Esophagus squamous epithelium (tissue), 5 donors: Measurements from ENCODE around the gene DAPK1. TPM values are rescaled to one million over a fixed set of nuclear protein-coding genes. Genes with fewer than 3 reads are reported as not detected.

ENCODE experiments used
- DNase-seq: peaks from one replicate; lab custom pipeline; 2025; lab: John Stamatoyannopoulos, UW
- H3K27ac ChIP-seq, 4 donors: fragments of 200-600 bp; sonication (generic); one replicate each; pipeline ENCODE4 v1.5.1; 2016 to 2019; ENCODE audit warnings: mild to moderate bottlenecking in 1 of 4
- H3K27me3 ChIP-seq, 4 donors: fragments of 200-600 bp; sonication (generic); 1 replicate in 3 of 4; 2 replicates in 1 of 4; pipeline versions ENCODE4 v1.5.1 to v1.6.0; 2017 to 2021; ENCODE audit warnings: antibody characterized with exemption in 1 of 4
- H3K36me3 ChIP-seq, 3 donors: fragments of 200-600 bp; sonication (generic); one replicate each; pipeline ENCODE4 v1.5.1; 2016 to 2019
- H3K4me1 ChIP-seq, 3 donors: fragments of 200-600 bp; sonication (generic); one replicate each; pipeline ENCODE4 v1.5.1; 2017 to 2019
- H3K4me3 ChIP-seq, 4 donors: fragments of 200-600 bp; sonication (generic); 1 replicate in 3 of 4; 2 replicates in 1 of 4; pipeline ENCODE4 v1.5.1; 2016 to 2019; ENCODE audit warnings: mild to moderate bottlenecking in 2 of 4, moderate library complexity in 1 of 4
- H3K9me3 ChIP-seq, 3 donors: fragments of 200-600 bp; sonication (generic); one replicate each; pipeline ENCODE4 v1.5.1; 2016 to 2019
- CTCF ChIP-seq, 6 experiments: fragments of 450-650 bp in 4 of 6; fragments of 200-600 bp in 2 of 6; sonication (generic) in 2 of 6; IDR thresholded peaks; one replicate each; pipeline ENCODE4 v1.5.1; 2016 to 2019; ENCODE audit warnings: antibody characterized with exemption in 6 of 6, mild to moderate bottlenecking in 4 of 6, moderate library complexity in 4 of 6
- POLR2A ChIP-seq, 4 donors: fragments of 450-650 bp; IDR thresholded peaks; one replicate each; pipeline ENCODE4 v1.6.1; 2017; ENCODE audit warnings: antibody characterized with exemption in 4 of 4, mild to moderate bottlenecking in 4 of 4, moderate library complexity in 3 of 4
- WGBS, 2 donors: methylation state at CpG; one replicate each; pipeline ENCODE4 v1.1.5; 2018; 5-methylcytosine and 5-hydroxymethylcytosine counted together
- intact Hi-C: fragments of 100-400 bp; cut with DNase I; formaldehyde crosslinking; loops from one replicate; pipeline ENCODE4 v1.15.0; 2022
- total RNA-seq, 4 donors: library from RNA; depleted of rRNA; stranded (reverse); fragments of >200 nt; gene quantifications; one replicate each; pipeline ENCODE4 v1.1.0, GENCODE V29; 2016
- donor health status: DM: yes; HTN: yes; CAD: no.

DAPK1 gene
- total RNA-seq, 4 donors from 2014 or later, result 2.2 to 14.5 (median 5.5) TPM

- Histone ChIP-seq H3K4me3 (no peak overlapping the region), H3K27ac (no peak overlapping the region), H3K9me3 (no peaks in the 10 kb centered on the region), H3K27me3 (peaks cover 0 to 6% (median 0%) of the 10 kb centered on the region in 4 donors), H3K4me1 (no peaks in the 10 kb centered on the region), H3K36me3 (peaks cover 0 to 22% (median 0%) of the 10 kb centered on the region in 3 donors)
- 36 to 43% methylated on average over 2 of the region's 2 CpGs for WGBS, 2 donors
- intact Hi-C loops, result no loop called here
- no peak for DNase-seq
- TF ChIP-seq CTCF (IDR thresholded peaks at IDR 0.05), result no peak
- no peak for TF ChIP-seq POLR2A (IDR thresholded peaks at IDR 0.05)
Measured at GRCh38 chr9:87734106-87734505, 236.4 kb downstream of the DAPK1 start.

DNA sequence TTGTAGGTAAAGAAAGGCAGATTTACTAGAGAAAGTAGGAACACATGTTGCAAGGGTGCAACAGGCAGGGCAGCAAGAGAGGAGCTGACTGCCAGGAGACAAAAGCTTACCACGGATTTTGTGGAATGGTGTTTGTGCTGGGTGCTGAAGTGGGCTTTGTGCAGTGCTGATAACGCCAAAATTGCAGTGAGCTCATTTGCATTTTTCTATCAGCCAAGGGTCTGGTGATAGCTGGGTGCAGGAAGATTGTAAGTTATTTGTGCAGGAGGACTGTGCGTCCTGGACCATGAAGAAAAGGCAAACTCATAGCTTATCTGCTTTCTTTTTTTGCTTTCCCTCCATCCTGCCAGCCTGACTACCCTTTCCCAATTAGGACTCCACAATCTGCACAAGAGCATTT, 241.9 kb downstream of the DAPK1 start:
- no peaks in the 10 kb centered on the region for H3K4me1 ChIP-seq
- intact Hi-C loops, result no loop called here
- WGBS, 2 donors, result 71 to 79% methylated on average over 3 of the region's 3 CpGs
- TF ChIP-seq CTCF (IDR thresholded peaks at IDR 0.05), result no peak
- no peak for TF ChIP-seq POLR2A (IDR thresholded peaks at IDR 0.05)
- no peaks in the 10 kb centered on the region for H3K36me3 ChIP-seq
- peaks cover 0 to 13% (median 11%) of the 10 kb centered on the region in 3 donors for H3K9me3 ChIP-seq
- H3K4me3 ChIP-seq, result no peak overlapping the region
- DNase-seq, result no peak
- peaks cover 0 to 6% (median 0%) of the 10 kb centered on the region in 4 donors for H3K27me3 ChIP-seq
- no peak overlapping the region for H3K27ac ChIP-seq

- intact Hi-C loops, result no loop called here
- DNase-seq, result no peak
- H3K9me3 ChIP-seq, result peaks cover 0 to 13% (median 11%) of the 10 kb centered on the region in 3 donors
Measured at GRCh38 chr9:87740209-87740608, 242.5 kb downstream of the DAPK1 start.

GRCh38 chr9:87741326-87741725, 243.7 kb downstream of the DAPK1 start:
- H3K27me3 ChIP-seq, result no peaks in the 10 kb centered on the region
- TF ChIP-seq POLR2A (IDR thresholded peaks at IDR 0.05) (no peak), CTCF (IDR thresholded peaks at IDR 0.05) (no peak)
- intact Hi-C loops, result no loop called here
- no peaks in the 10 kb centered on the region for H3K36me3 ChIP-seq
- peaks cover 0 to 13% (median 11%) of the 10 kb centered on the region in 3 donors for H3K9me3 ChIP-seq
- no peak overlapping the region for H3K4me3 ChIP-seq
- 37 to 52% methylated on average over 4 of the region's 4 CpGs for WGBS, 2 donors
- DNase-seq, result no peak
- H3K4me1 ChIP-seq, result no peaks in the 10 kb centered on the region
- no peak overlapping the region for H3K27ac ChIP-seq

More at GRCh38 chr9:87740209-87740608, 242.5 kb downstream of the DAPK1 start:
- H3K4me1 ChIP-seq, result no peaks in the 10 kb centered on the region
- no peak overlapping the region for H3K27ac ChIP-seq
- WGBS, 2 donors, result 65 to 79% methylated on average over 3 of the region's 3 CpGs
- H3K4me3 ChIP-seq, result no peak overlapping the region
- TF ChIP-seq POLR2A (IDR thresholded peaks at IDR 0.05) (no peak), CTCF (IDR thresholded peaks at IDR 0.05) (no peak)
- H3K36me3 ChIP-seq, result no peaks in the 10 kb centered on the region
- H3K27me3 ChIP-seq, result peaks cover 0 to 2% (median 0%) of the 10 kb centered on the region in 4 donors

- WGBS, 2 donors, result 19 to 24% methylated on average over 5 of the region's 5 CpGs
- DNase-seq, result no peak
- Histone ChIP-seq H3K9me3 (peaks cover 0 to 13% (median 11%) of the 10 kb centered on the region in 3 donors), H3K27me3 (no peaks in the 10 kb centered on the region), H3K4me1 (no peaks in the 10 kb centered on the region), H3K4me3 (no peak overlapping the region), H3K27ac (no peak overlapping the region), H3K36me3 (no peaks in the 10 kb centered on the region)
- intact Hi-C loops, result no loop called here
- TF ChIP-seq CTCF (IDR thresholded peaks at IDR 0.05) (no peak), POLR2A (IDR thresholded peaks at IDR 0.05) (no peak)
Measured at GRCh38 chr9:87741891-87742290, 244.2 kb downstream of the DAPK1 start.
